ENCODE measurements around the gene PLLP.

DNA sequence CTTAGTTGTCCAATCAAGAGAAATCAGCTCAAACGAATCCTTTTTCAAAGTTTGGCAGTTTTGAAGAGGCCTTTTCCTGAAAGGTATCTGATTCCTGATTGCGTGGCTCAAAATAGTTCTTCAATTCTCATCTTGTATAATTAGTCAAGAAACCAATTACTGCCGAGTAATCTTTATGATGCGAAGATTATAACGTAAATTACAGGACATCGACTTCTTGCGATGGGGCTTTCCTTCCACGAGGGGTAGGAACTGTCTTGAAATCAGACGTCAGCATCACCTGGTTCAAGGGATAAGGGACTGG, 40.1 kb downstream of the PLLP start:
- TF ChIP-seq, protein P1, sequence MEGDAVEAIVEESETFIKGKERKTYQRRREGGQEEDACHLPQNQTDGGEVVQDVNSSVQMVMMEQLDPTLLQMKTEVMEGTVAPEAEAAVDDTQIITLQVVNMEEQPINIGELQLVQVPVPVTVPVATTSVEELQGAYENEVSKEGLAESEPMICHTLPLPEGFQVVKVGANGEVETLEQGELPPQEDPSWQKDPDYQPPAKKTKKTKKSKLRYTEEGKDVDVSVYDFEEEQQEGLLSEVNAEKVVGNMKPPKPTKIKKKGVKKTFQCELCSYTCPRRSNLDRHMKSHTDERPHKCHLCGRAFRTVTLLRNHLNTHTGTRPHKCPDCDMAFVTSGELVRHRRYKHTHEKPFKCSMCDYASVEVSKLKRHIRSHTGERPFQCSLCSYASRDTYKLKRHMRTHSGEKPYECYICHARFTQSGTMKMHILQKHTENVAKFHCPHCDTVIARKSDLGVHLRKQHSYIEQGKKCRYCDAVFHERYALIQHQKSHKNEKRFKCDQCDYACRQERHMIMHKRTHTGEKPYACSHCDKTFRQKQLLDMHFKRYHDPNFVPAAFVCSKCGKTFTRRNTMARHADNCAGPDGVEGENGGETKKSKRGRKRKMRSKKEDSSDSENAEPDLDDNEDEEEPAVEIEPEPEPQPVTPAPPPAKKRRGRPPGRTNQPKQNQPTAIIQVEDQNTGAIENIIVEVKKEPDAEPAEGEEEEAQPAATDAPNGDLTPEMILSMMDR (IDR thresholded peaks at IDR 0.05): no peak
- no peak for TF ChIP-seq POLR2A (IDR thresholded peaks at IDR 0.05)

Data from esophagus squamous epithelium (tissue), 4 donors.